Measurements from ENCODE around the gene CSH2. TPM values are rescaled to one million over a fixed set of nuclear protein-coding genes. Genes with fewer than 3 reads are reported as not detected.
A peak's percentile ranks its signal among the peaks of the same experiment; 100 is the strongest.

CSH2 gene
- total and polyA plus RNA-seq, 2 of the 13 experiments (the other 11 are each of a cell fraction or from before 2014, with no cell fraction given): not detected

DNA sequence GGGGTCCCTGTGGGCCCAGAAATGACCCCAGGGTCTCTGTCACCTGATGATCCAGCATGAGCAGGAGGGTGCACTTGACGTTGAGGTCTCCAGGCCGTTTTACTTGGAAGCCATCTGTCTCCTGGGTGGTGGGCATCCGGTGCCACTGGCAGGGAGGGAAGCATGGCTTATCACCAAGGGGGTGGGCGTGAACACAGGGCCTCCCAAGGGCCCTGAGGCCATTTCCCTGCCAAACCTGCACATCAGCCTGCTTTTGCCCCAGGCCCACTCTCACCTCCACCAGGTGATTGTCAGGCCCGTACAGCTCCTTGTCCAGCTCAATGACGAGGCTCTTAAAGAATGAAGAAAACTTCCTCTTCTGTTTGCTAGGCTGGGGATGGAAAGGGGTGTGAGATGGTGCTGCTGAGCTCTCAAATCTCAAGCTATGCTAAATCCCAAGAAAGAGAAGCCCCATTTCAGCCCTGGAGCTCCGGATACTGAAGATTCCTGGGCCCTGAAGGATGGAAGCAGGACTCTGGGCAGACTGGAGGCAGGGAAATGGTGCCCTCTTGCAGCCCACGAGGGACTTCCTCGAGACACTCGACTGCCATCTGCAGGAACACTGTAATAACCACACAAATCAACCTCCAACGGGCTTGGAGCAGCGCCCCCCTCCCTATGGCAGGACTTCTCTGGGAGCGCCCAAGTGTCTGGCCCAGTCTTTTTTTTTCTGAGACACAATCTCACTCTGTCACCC, 38.9 kb downstream of the CSH2 start (continued):
- TF ChIP-seq, protein P1, sequence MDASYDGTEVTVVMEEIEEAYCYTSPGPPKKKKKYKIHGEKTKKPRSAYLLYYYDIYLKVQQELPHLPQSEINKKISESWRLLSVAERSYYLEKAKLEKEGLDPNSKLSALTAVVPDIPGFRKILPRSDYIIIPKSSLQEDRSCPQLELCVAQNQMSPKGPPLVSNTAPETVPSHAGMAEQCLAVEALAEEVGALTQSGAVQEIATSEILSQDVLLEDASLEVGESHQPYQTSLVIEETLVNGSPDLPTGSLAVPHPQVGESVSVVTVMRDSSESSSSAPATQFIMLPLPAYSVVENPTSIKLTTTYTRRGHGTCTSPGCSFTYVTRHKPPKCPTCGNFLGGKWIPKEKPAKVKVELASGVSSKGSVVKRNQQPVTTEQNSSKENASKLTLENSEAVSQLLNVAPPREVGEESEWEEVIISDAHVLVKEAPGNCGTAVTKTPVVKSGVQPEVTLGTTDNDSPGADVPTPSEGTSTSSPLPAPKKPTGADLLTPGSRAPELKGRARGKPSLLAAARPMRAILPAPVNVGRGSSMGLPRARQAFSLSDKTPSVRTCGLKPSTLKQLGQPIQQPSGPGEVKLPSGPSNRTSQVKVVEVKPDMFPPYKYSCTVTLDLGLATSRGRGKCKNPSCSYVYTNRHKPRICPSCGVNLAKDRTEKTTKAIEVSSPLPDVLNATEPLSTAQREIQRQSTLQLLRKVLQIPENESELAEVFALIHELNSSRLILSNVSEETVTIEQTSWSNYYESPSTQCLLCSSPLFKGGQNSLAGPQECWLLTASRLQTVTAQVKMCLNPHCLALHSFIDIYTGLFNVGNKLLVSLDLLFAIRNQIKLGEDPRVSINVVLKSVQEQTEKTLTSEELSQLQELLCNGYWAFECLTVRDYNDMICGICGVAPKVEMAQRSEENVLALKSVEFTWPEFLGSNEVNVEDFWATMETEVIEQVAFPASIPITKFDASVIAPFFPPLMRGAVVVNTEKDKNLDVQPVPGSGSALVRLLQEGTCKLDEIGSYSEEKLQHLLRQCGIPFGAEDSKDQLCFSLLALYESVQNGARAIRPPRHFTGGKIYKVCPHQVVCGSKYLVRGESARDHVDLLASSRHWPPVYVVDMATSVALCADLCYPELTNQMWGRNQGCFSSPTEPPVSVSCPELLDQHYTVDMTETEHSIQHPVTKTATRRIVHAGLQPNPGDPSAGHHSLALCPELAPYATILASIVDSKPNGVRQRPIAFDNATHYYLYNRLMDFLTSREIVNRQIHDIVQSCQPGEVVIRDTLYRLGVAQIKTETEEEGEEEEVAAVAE (CRISPR knock-in tag; IDR thresholded peaks at IDR 0.05; ENCODE audit: borderline replicate concordance): no peak
- TF ChIP-seq ZNF260 (CRISPR knock-in tag; IDR thresholded peaks at IDR 0.05; ENCODE audit: borderline replicate concordance, low read depth): no peak
- TF ChIP-seq, protein P2, sequence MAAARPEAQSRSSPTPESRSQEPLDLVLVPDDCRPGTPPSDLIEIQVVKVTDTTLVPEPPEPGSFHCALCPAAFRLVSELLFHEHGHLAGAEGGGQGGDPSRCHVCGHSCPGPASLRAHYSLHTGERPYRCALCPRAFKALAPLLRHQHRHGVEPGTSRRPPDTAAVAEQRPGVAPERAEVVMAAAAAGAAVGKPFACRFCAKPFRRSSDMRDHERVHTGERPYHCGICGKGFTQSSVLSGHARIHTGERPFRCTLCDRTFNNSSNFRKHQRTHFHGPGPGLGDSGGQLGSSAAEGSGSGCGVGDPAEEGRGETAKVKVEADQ (CRISPR knock-in tag; IDR thresholded peaks at IDR 0.05; ENCODE audit: borderline replicate concordance): no peak
- TF ChIP-seq, protein P3, sequence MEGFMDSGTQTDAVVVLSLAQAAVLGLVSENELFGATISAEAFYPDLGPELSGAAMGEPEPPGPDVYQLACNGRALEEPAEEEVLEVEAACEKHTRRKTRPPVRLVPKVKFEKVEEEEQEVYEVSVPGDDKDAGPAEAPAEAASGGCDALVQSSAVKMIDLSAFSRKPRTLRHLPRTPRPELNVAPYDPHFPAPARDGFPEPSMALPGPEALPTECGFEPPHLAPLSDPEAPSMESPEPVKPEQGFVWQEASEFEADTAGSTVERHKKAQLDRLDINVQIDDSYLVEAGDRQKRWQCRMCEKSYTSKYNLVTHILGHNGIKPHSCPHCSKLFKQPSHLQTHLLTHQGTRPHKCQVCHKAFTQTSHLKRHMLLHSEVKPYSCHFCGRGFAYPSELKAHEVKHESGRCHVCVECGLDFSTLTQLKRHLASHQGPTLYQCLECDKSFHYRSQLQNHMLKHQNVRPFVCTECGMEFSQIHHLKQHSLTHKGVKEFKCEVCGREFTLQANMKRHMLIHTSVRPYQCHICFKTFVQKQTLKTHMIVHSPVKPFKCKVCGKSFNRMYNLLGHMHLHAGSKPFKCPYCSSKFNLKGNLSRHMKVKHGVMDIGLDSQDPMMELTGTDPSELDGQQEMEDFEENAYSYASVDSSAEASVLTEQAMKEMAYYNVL (CRISPR knock-in tag; IDR thresholded peaks at IDR 0.05; ENCODE audit: borderline replicate concordance): 0 out of 2 replicates have a peak, but pooled peaks have one; percentile 22
- TF ChIP-seq TRIM24 (CRISPR knock-in tag; IDR thresholded peaks at IDR 0.05): no peak
- TF ChIP-seq, protein P4, sequence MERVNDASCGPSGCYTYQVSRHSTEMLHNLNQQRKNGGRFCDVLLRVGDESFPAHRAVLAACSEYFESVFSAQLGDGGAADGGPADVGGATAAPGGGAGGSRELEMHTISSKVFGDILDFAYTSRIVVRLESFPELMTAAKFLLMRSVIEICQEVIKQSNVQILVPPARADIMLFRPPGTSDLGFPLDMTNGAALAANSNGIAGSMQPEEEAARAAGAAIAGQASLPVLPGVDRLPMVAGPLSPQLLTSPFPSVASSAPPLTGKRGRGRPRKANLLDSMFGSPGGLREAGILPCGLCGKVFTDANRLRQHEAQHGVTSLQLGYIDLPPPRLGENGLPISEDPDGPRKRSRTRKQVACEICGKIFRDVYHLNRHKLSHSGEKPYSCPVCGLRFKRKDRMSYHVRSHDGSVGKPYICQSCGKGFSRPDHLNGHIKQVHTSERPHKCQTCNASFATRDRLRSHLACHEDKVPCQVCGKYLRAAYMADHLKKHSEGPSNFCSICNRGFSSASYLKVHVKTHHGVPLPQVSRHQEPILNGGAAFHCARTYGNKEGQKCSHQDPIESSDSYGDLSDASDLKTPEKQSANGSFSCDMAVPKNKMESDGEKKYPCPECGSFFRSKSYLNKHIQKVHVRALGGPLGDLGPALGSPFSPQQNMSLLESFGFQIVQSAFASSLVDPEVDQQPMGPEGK (CRISPR knock-in tag; IDR thresholded peaks at IDR 0.05): peak; percentile 49; the same call in 1 of the 2 replicates
- no peak for TF ChIP-seq SCMH1 (CRISPR knock-in tag; IDR thresholded peaks at IDR 0.05; ENCODE audit: borderline replicate concordance)
- TF ChIP-seq ZNF660 (CRISPR knock-in tag; IDR thresholded peaks at IDR 0.05; ENCODE audit: borderline replicate concordance, low read depth): no peak
- TF ChIP-seq ZNF451 (CRISPR knock-in tag; IDR thresholded peaks at IDR 0.05): peak; percentile 54; the same call in 1 of the 2 replicates
- TF ChIP-seq KDM5B (CRISPR knock-in tag; IDR thresholded peaks at IDR 0.05; ENCODE audit: borderline replicate concordance): no peak
- no peak for TF ChIP-seq ZNF7 (CRISPR knock-in tag; IDR thresholded peaks at IDR 0.05)
- TF ChIP-seq POLR2G (IDR thresholded peaks at IDR 0.05; ENCODE audit: low read depth, low read length): no peak
- 0 out of 2 replicates have a peak, but pooled peaks have one; percentile 57 for TF ChIP-seq MAZ (IDR thresholded peaks at IDR 0.05; ENCODE audit: borderline replicate concordance, low read depth, low read length)
- no peak for TF ChIP-seq MAZ (CRISPR knock-in tag; IDR thresholded peaks at IDR 0.05; ENCODE audit: low read depth)
- peak; percentile 42; the same call in 1 of the 2 replicates for TF ChIP-seq MYC (CRISPR knock-in tag; IDR thresholded peaks at IDR 0.05; ENCODE audit: borderline replicate concordance)
- no peak for TF ChIP-seq BRD4 (CRISPR knock-in tag; IDR thresholded peaks at IDR 0.05)
- TF ChIP-seq, protein P5, sequence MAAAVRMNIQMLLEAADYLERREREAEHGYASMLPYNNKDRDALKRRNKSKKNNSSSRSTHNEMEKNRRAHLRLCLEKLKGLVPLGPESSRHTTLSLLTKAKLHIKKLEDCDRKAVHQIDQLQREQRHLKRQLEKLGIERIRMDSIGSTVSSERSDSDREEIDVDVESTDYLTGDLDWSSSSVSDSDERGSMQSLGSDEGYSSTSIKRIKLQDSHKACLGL (CRISPR knock-in tag; IDR thresholded peaks at IDR 0.05): no peak
- TF ChIP-seq HMG20A (CRISPR knock-in tag; IDR thresholded peaks at IDR 0.05; ENCODE audit: borderline replicate concordance): no peak
- TF ChIP-seq MTF2 (CRISPR knock-in tag; IDR thresholded peaks at IDR 0.05; ENCODE audit: borderline replicate concordance): no peak
